Activated T-cell treated with anti-CD3 and anti-CD28 coated beads, Interleukin-2, amount 50 U/mL, for 1 hour (primary cell): ENCODE results near the gene CLDN16.

Experiments used
- DNase-seq: peaks from one replicate; pipeline ENCODE4 v3.0.0-alpha.2; 2020

Gene CLDN16

GRCh38 chr3:190387578-190388213 is at the start of gene CLDN16:
Gene CLDN16 (plus strand): TSS chr3:190388163. CDS start chr3:190388330, 167 bp downstream.
- DNase-seq, result no peak

- no peak for DNase-seq
These were observed 49.2 kb upstream of the CLDN16 start for GRCh38 chr3:190338717-190339116.

- DNase-seq, result no peak
These were observed 48.8 kb upstream of the CLDN16 start for GRCh38 chr3:190339130-190339529.

GRCh38 chr3:190340071-190340470 is 47.9 kb upstream of the CLDN16 start:
- DNase-seq, result no peak

GRCh38 chr3:190345027-190345821 is 42.7 kb upstream of the CLDN16 start:
- no peak for DNase-seq

GRCh38 chr3:190345878-190346277 is 42.1 kb upstream of the CLDN16 start:
- DNase-seq, result no peak

GRCh38 chr3:190346541-190346940 is 41.4 kb upstream of the CLDN16 start:
- no peak for DNase-seq

GRCh38 chr3:190352861-190353457 is 35.0 kb upstream of the CLDN16 start:
- no peak for DNase-seq

- DNase-seq, result no peak
These were observed 31.7 kb upstream of the CLDN16 start for GRCh38 chr3:190356246-190356645.

GRCh38 chr3:190357468-190357867 is 30.5 kb upstream of the CLDN16 start:
- no peak for DNase-seq

- no peak for DNase-seq
These were observed 28.1 kb upstream of the CLDN16 start for GRCh38 chr3:190359813-190360212.

- no peak for DNase-seq
These were observed 27.7 kb upstream of the CLDN16 start for GRCh38 chr3:190360228-190360627.

- no peak for DNase-seq
These were observed 26.2 kb upstream of the CLDN16 start for GRCh38 chr3:190361791-190362190.

GRCh38 chr3:190362258-190362657 is 25.7 kb upstream of the CLDN16 start:
- DNase-seq, result no peak

- no peak for DNase-seq
These were observed 21.8 kb upstream of the CLDN16 start for GRCh38 chr3:190366133-190366532.

- no peak for DNase-seq
These were observed 19.1 kb upstream of the CLDN16 start for GRCh38 chr3:190368881-190369280.

- no peak for DNase-seq
These were observed 18.2 kb upstream of the CLDN16 start for GRCh38 chr3:190369668-190370295.

GRCh38 chr3:190370369-190370768 is 17.6 kb upstream of the CLDN16 start:
- DNase-seq, result no peak

GRCh38 chr3:190371152-190371551 is 16.8 kb upstream of the CLDN16 start:
- no peak for DNase-seq

- no peak for DNase-seq
These were observed 12.7 kb upstream of the CLDN16 start for GRCh38 chr3:190375246-190375645.

- DNase-seq, result no peak
These were observed 12.3 kb upstream of the CLDN16 start for GRCh38 chr3:190375671-190376070.

- no peak for DNase-seq
These were observed 9.6 kb upstream of the CLDN16 start for GRCh38 chr3:190378240-190378891.

GRCh38 chr3:190380184-190380583 is 7.8 kb upstream of the CLDN16 start:
- DNase-seq, result no peak
